DND-41 (cell line): ENCODE data around the gene CNTRL.

ENCODE experiments used
- CTCF ChIP-seq: IDR thresholded peaks from 2 replicates; pipeline ENCODE4 v1.5.1; 2012; ENCODE audit warnings: borderline replicate concordance, low read length, moderate library complexity, mild to moderate bottlenecking; ENCODE audit not compliant: poor library complexity, severe bottlenecking; ENCODE audit errors: extremely low read depth
- EZH2 ChIP-seq: IDR thresholded peaks from 3 replicates; pipeline ENCODE4 v1.6.1; 2012; ENCODE audit warnings: borderline replicate concordance, low read depth, mild to moderate bottlenecking, moderate library complexity, low read length, inconsistent platforms; ENCODE audit not compliant: severe bottlenecking

- TF ChIP-seq CTCF (no peak), EZH2 (no peak)
These were observed 10.9 kb downstream of the CNTRL start for GRCh38 chr9:121085661-121086060.
